IMR-90 (cell line): ENCODE data around the gene FADS1. TPM values are rescaled to one million over a fixed set of nuclear protein-coding genes. Genes with fewer than 3 reads are reported as not detected.

ENCODE experiments used
- ATAC-seq: fragments of 200-7000 bp; cut with Tn5 transposase; 2 replicates; pipeline ENCODE4 v1.9.1; 2020; ENCODE audit warnings: low read depth, mild to moderate bottlenecking, moderate library complexity
- BruUV-seq: library from RNA; stranded (reverse); fragments of 400-500 nt; replicated peaks from 2 replicates; lab custom pipeline; 2021; lab: Mats Ljungman, UMichigan
- CTCF ChIA-PET: fragments of 300-600 bp; formaldehyde crosslinking; extraction: SDS; loops from one replicate; lab custom pipeline; 2021; ENCODE audit warnings: antibody characterized with exemption; lab: Yijun Ruan, JAX
- POLR2A ChIA-PET: fragments of 300-600 bp; sonication (Branson Sonifier 250); formaldehyde crosslinking; loops from one replicate; lab custom pipeline; 2022; ENCODE audit warnings: antibody characterized with exemption; ENCODE audit not compliant: unreplicated experiment; lab: Charles Lee
- DNase-seq: peaks from one replicate; pipeline ENCODE4 v3.0.0; 2013
- H2AFZ ChIP-seq: replicated peaks from 2 replicates; pipeline ENCODE3; 2013; ENCODE audit warnings: low read length, mild to moderate bottlenecking; ENCODE audit not compliant: poor library complexity
- H2AK5ac ChIP-seq: 2 replicates; pipeline ENCODE4 v1.6.1; 2013; ENCODE audit warnings: low read depth, low read length, inconsistent platforms
- H2AK9ac ChIP-seq: replicated peaks from 2 replicates; pipeline ENCODE3; 2013; ENCODE audit warnings: mild to moderate bottlenecking, low read depth, low read length, moderate library complexity; ENCODE audit not compliant: poor library complexity
- H2BK120ac ChIP-seq: 2 replicates; pipeline ENCODE4 v1.6.1; 2013; ENCODE audit warnings: low read depth, low read length, inconsistent platforms
- H2BK15ac ChIP-seq: 3 replicates; pipeline ENCODE4 v1.6.1; 2013; ENCODE audit warnings: low read depth, low read length, inconsistent platforms
- H2BK20ac ChIP-seq: 2 replicates; pipeline ENCODE4 v1.6.1; 2013; ENCODE audit warnings: low read depth, mild to moderate bottlenecking, inconsistent platforms, low read length, moderate library complexity
- H2BK5ac ChIP-seq: 2 replicates; pipeline ENCODE4 v1.6.1; 2013; ENCODE audit warnings: mild to moderate bottlenecking, low read depth, low read length, inconsistent platforms; ENCODE audit not compliant: poor library complexity, severe bottlenecking
- H3K14ac ChIP-seq: replicated peaks from 2 replicates; pipeline ENCODE4 v1.6.1; 2013; ENCODE audit warnings: low read depth, low read length, inconsistent platforms
- H3K18ac ChIP-seq: 2 replicates; pipeline ENCODE4 v1.6.1; 2013; ENCODE audit warnings: low read depth, low read length, control low read depth
- H3K23ac ChIP-seq: 2 replicates; pipeline ENCODE4 v1.6.1; 2013; ENCODE audit warnings: low read depth, low read length, inconsistent platforms
- H3K27ac ChIP-seq: 2 replicates; pipeline ENCODE4 v1.5.1; 2013; ENCODE audit warnings: mild to moderate bottlenecking, control low read depth, low read length; ENCODE audit not compliant: insufficient read depth
- H3K27me3 ChIP-seq: 2 replicates; pipeline ENCODE4 v1.6.1; 2013; ENCODE audit warnings: low read length; ENCODE audit not compliant: control insufficient read depth, insufficient read depth
- H3K36me3 ChIP-seq: 2 replicates; pipeline ENCODE4 v1.6.1; 2013; ENCODE audit warnings: low read length, mixed read lengths; ENCODE audit not compliant: control insufficient read depth, insufficient read depth
- H3K4ac ChIP-seq: 2 replicates; pipeline ENCODE4 v1.6.1; 2013; ENCODE audit warnings: low read depth, low read length, inconsistent platforms
- H3K4me1 ChIP-seq: 2 replicates; pipeline ENCODE4 v1.6.1; 2013; ENCODE audit warnings: low read length, mixed read lengths; ENCODE audit not compliant: control insufficient read depth, insufficient read depth
- H3K4me2 ChIP-seq: 2 replicates; pipeline ENCODE4 v1.6.1; 2013; ENCODE audit warnings: low read depth, mild to moderate bottlenecking, control low read depth, low read length, moderate library complexity
- H3K4me3 ChIP-seq: 2 replicates; pipeline ENCODE4 v1.5.1; 2013; ENCODE audit warnings: low read depth, mild to moderate bottlenecking, control low read depth, low read length, moderate library complexity; ENCODE audit not compliant: insufficient read depth
- H3K56ac ChIP-seq: 2 replicates; pipeline ENCODE4 v1.6.1; 2013; ENCODE audit warnings: low read length, inconsistent platforms; ENCODE audit not compliant: insufficient read depth; ENCODE audit errors: extremely low read depth
- H3K79me1 ChIP-seq, 2 experiments: 2 replicates each; pipeline ENCODE4 v1.6.1; 2013; ENCODE audit warnings: low read length in 2 of 2, inconsistent platforms in 1 of 2, low read depth in 1 of 2
- H3K9ac ChIP-seq: 2 replicates; pipeline ENCODE4 v1.6.1; 2013; ENCODE audit warnings: low read depth, low read length, control low read depth
- H3K9me1 ChIP-seq: 2 replicates; pipeline ENCODE4 v1.6.1; 2013; ENCODE audit warnings: low read length, inconsistent platforms; ENCODE audit not compliant: insufficient read depth
- H3K9me3 ChIP-seq: 2 replicates; pipeline ENCODE4 v1.6.1; 2013; ENCODE audit warnings: low read length; ENCODE audit not compliant: control insufficient read depth, insufficient read depth
- H4K20me1 ChIP-seq: 2 replicates; pipeline ENCODE4 v1.6.1; 2013; ENCODE audit warnings: low read length, inconsistent platforms; ENCODE audit not compliant: insufficient read depth
- H4K5ac ChIP-seq: 2 replicates; pipeline ENCODE4 v1.6.1; 2013; ENCODE audit warnings: mild to moderate bottlenecking, low read depth, low read length, control low read depth
- H4K8ac ChIP-seq, 2 experiments: 2 replicates each; pipeline ENCODE4 v1.6.1; 2013; ENCODE audit warnings: low read depth in 2 of 2, low read length in 2 of 2, control low read depth in 1 of 2, inconsistent platforms in 1 of 2
- H4K91ac ChIP-seq: 2 replicates; pipeline ENCODE4 v1.6.1; 2013; ENCODE audit warnings: low read depth, low read length, inconsistent platforms; ENCODE audit not compliant: insufficient read depth
- BHLHE40 ChIP-seq: fragments of 150-350 bp; IDR thresholded peaks from 2 replicates; pipeline ENCODE4 v1.6.1; 2016; ENCODE audit warnings: mild to moderate bottlenecking, low read depth, low read length
- CEBPB ChIP-seq: IDR thresholded peaks from 2 replicates; pipeline ENCODE4 v1.6.1; 2012; ENCODE audit warnings: low read depth, low read length, improper control_type of control experiment
- CHD1 ChIP-seq: IDR thresholded peaks from 2 replicates; pipeline ENCODE4 v1.6.1; 2012; ENCODE audit warnings: low read depth, low read length, improper control_type of control experiment
- FOS ChIP-seq: fragments of 150-350 bp; IDR thresholded peaks from 2 replicates; pipeline ENCODE4 v1.6.1; 2016; ENCODE audit warnings: low read depth, low read length
- MAFK ChIP-seq: IDR thresholded peaks from 2 replicates; pipeline ENCODE4 v1.6.1; 2012; ENCODE audit warnings: low read depth, low read length, improper control_type of control experiment
- MAZ ChIP-seq: IDR thresholded peaks from 2 replicates; pipeline ENCODE4 v1.6.1; 2012; ENCODE audit warnings: low read depth, mild to moderate bottlenecking, low read length, improper control_type of control experiment, moderate library complexity, borderline replicate concordance
- MXI1 ChIP-seq: IDR thresholded peaks from 2 replicates; pipeline ENCODE4 v1.6.1; 2012; ENCODE audit warnings: low read depth, mild to moderate bottlenecking, low read length, moderate library complexity, borderline replicate concordance
- NFE2L2 ChIP-seq: fragments of 150-350 bp; IDR thresholded peaks from 2 replicates; pipeline ENCODE4 v1.6.1; 2016; ENCODE audit warnings: low read depth, mild to moderate bottlenecking, low read length
- POLR2A ChIP-seq: IDR thresholded peaks from 2 replicates; pipeline ENCODE4 v1.6.1; 2012; ENCODE audit warnings: mild to moderate bottlenecking, low read depth, low read length
- RAD21 ChIP-seq: IDR thresholded peaks from 2 replicates; pipeline ENCODE4 v1.6.1; 2012; ENCODE audit warnings: low read length, improper control_type of control experiment
- RCOR1 ChIP-seq: IDR thresholded peaks from 2 replicates; pipeline ENCODE4 v1.6.1; 2012; ENCODE audit warnings: mild to moderate bottlenecking, low read length, improper control_type of control experiment; ENCODE audit not compliant: insufficient replicate concordance
- RFX5 ChIP-seq: IDR thresholded peaks from 2 replicates; pipeline ENCODE4 v1.8.0; 2012; ENCODE audit warnings: low read depth, mild to moderate bottlenecking, low read length, moderate library complexity
- SMC3 ChIP-seq: fragments of 150-350 bp; IDR thresholded peaks from 2 replicates; pipeline ENCODE4 v1.6.1; 2016; ENCODE audit warnings: low read depth, mild to moderate bottlenecking, antibody characterized with exemption, low read length, moderate library complexity
- WGBS, 2 experiments: methylation state at CpG; one replicate each; pipeline versions ENCODE4 v1.1.5 to v1.1.7; 2013; ENCODE audit warnings: missing lambda C conversion rate in 2 of 2; ENCODE audit not compliant: insufficient read length in 1 of 2; ENCODE audit errors: extremely low coverage in 2 of 2; 5-methylcytosine and 5-hydroxymethylcytosine counted together
- dilution Hi-C: fragments of 300-500 bp; cut with HindIII; formaldehyde crosslinking; loops from one replicate; pipeline ENCODE4 v1.14.3; 2018; ENCODE audit warnings: low sequenced_read_pairs; ENCODE audit not compliant: unreplicated experiment
- in situ Hi-C: fragments of 300-500 bp; cut with MboI; formaldehyde crosslinking; loops from 3 replicates; pipeline ENCODE4 v1.14.3; 2019; ENCODE audit warnings: low sequenced_read_pairs, inconsistent platforms, mixed read lengths
- intact Hi-C: fragments of 100-400 bp; cut with micrococcal nuclease; formaldehyde crosslinking; loops from 2 replicates; pipeline ENCODE4 v1.10.0; 2022
- polyA plus RNA-seq, 3 experiments: library from polyadenylated mRNA; depleted of rRNA; stranded (reverse); fragments of >200 nt; gene quantifications; 2 replicates each; pipeline ENCODE4 v1.2.3, GENCODE V29; 2012; ENCODE audit warnings: low replicate concordance in 1 of 3
- total RNA-seq: library from RNA; depleted of rRNA; stranded (reverse); fragments of >200 nt; gene quantifications from 2 replicates; pipeline ENCODE4 v1.2.3, GENCODE V29; 2012
- TF ChIP-seq, protein P1 (sequence below): conservative IDR thresholded peaks from 2 replicates; pipeline ENCODE4 v1.5.1; 2012; ENCODE audit warnings: mild to moderate bottlenecking, low read depth, low read length, improper control_type of control experiment
- TF ChIP-seq, protein P2 (sequence below): fragments of 150-350 bp; IDR thresholded peaks from 2 replicates; pipeline ENCODE4 v1.6.1; 2017; ENCODE audit warnings: mild to moderate bottlenecking, antibody characterized with exemption, low read length, low read depth
- TF ChIP-seq, protein P3 (sequence below): fragments of 150-350 bp; IDR thresholded peaks from 2 replicates; pipeline ENCODE4 v1.6.1; 2016; ENCODE audit warnings: low read depth, mild to moderate bottlenecking, low read length, moderate library complexity, borderline replicate concordance

The FADS1 gene
- total and polyA plus RNA-seq, 2 of the 4 experiments (the other 2 are of a cell fraction), result 16.3 to 18.4 TPM

DNA sequence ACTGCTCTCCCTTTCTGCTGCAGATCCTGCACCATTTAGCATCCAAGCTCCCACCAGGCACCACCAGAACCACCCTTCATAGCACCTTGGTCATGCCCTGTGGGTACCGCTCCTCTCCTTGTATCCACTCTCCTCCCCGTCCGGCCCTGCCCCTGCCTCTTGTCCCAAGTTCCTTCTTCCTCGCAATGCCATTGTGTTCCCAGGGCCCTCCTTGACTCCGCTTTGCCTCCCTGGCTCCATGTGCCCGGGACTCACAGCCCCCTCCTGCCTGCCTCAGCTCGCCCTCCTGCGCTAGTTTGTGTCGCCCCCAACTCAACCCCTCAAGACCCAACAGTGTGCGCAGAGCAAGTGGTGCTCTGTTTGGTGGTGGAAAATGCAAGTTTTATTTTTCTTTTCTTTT lies 22.1 kb upstream of the FADS1 start:
- Histone ChIP-seq H3K27me3 (no peaks in the 10 kb centered on the region), H2AK9ac (no peak overlapping the region), H3K23ac (no peak overlapping the region), H2AK5ac (no peak overlapping the region), H4K20me1 (peaks cover 21% of the 10 kb centered on the region; the same call in 1 of the 2 replicates), H2BK20ac (no peak overlapping the region), H3K4me2 (no peak overlapping the region), H3K14ac (no peak overlapping the region), H2BK5ac (no peak overlapping the region), H2AFZ (no peak overlapping the region), H3K36me3 (peaks cover 41% of the 10 kb centered on the region), H3K27ac (no peak overlapping the region), H3K18ac (no peak overlapping the region), H3K9me1 (peaks cover 16% of the 10 kb centered on the region), H2BK15ac (no peak overlapping the region), H2BK120ac (no peak overlapping the region), H3K56ac (no peak overlapping the region), H3K4me1 (peaks cover 6% of the 10 kb centered on the region; the same call in 1 of the 2 replicates), H3K4ac (no peak overlapping the region), H4K91ac (no peak overlapping the region), H4K5ac (no peak overlapping the region), H3K9ac (no peak overlapping the region), H3K79me1 (peaks cover 4 to 40% of the 10 kb centered on the region in 2 experiments; a peak in 3 of 4 replicates), H3K4me3 (no peak overlapping the region), H3K9me3 (no peaks in the 10 kb centered on the region), H4K8ac (no peak overlapping the region)
- ChIA-PET CTCF (no interaction called here), POLR2A (no interaction called here)
- 70% methylated on average over 2 of the region's 10 CpGs; no CpG with 5 or more reads in 1 of the 2 experiments for WGBS, 2 experiments
- BruUV-seq, result no TSS peak
- TF ChIP-seq, protein P1, sequence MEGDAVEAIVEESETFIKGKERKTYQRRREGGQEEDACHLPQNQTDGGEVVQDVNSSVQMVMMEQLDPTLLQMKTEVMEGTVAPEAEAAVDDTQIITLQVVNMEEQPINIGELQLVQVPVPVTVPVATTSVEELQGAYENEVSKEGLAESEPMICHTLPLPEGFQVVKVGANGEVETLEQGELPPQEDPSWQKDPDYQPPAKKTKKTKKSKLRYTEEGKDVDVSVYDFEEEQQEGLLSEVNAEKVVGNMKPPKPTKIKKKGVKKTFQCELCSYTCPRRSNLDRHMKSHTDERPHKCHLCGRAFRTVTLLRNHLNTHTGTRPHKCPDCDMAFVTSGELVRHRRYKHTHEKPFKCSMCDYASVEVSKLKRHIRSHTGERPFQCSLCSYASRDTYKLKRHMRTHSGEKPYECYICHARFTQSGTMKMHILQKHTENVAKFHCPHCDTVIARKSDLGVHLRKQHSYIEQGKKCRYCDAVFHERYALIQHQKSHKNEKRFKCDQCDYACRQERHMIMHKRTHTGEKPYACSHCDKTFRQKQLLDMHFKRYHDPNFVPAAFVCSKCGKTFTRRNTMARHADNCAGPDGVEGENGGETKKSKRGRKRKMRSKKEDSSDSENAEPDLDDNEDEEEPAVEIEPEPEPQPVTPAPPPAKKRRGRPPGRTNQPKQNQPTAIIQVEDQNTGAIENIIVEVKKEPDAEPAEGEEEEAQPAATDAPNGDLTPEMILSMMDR, result no peak
- no peak for TF ChIP-seq MAZ
- no peak for TF ChIP-seq FOS
- TF ChIP-seq SMC3, result no peak
- TF ChIP-seq MXI1, result no peak
- TF ChIP-seq CEBPB, result no peak
- TF ChIP-seq RAD21, result no peak
- no peak for TF ChIP-seq CHD1
- TF ChIP-seq MAFK, result no peak
- TF ChIP-seq RCOR1, result no peak
- TF ChIP-seq, protein P2, sequence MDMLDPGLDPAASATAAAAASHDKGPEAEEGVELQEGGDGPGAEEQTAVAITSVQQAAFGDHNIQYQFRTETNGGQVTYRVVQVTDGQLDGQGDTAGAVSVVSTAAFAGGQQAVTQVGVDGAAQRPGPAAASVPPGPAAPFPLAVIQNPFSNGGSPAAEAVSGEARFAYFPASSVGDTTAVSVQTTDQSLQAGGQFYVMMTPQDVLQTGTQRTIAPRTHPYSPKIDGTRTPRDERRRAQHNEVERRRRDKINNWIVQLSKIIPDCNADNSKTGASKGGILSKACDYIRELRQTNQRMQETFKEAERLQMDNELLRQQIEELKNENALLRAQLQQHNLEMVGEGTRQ, result no peak
- no peak for TF ChIP-seq POLR2A
- TF ChIP-seq, protein P3, sequence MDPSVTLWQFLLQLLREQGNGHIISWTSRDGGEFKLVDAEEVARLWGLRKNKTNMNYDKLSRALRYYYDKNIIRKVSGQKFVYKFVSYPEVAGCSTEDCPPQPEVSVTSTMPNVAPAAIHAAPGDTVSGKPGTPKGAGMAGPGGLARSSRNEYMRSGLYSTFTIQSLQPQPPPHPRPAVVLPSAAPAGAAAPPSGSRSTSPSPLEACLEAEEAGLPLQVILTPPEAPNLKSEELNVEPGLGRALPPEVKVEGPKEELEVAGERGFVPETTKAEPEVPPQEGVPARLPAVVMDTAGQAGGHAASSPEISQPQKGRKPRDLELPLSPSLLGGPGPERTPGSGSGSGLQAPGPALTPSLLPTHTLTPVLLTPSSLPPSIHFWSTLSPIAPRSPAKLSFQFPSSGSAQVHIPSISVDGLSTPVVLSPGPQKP, result no peak
- TF ChIP-seq BHLHE40, result no peak
- TF ChIP-seq RFX5, result no peak
- TF ChIP-seq NFE2L2, result no peak
- in situ Hi-C loops, result no loop called here
- ATAC-seq (no peak), DNase-seq (no peak)
- dilution Hi-C loops, result no loop called here
- intact Hi-C loops, result no loop called here
